ENCODE data around the gene EIPR1. TPM values are rescaled to one million over a fixed set of nuclear protein-coding genes. Genes with fewer than 3 reads are reported as not detected.

The EIPR1 gene
- total RNA-seq, 1 experiment from 2014 or later, result 22.8 TPM

- no peak for TF ChIP-seq ZNF138 (CRISPR knock-in tag; conservative IDR thresholded peaks at IDR 0.05)
- no peak for TF ChIP-seq NR3C1 (CRISPR knock-in tag; conservative IDR thresholded peaks at IDR 0.05; ENCODE audit: low read depth)
- no peak for TF ChIP-seq ZNF121 (CRISPR knock-in tag; IDR thresholded peaks at IDR 0.05)
- TF ChIP-seq RELA (CRISPR knock-in tag; IDR thresholded peaks at IDR 0.05; ENCODE audit: borderline replicate concordance), result no peak
- no peak for TF ChIP-seq GTF2I (CRISPR knock-in tag; conservative IDR thresholded peaks at IDR 0.05)
- no peak for TF ChIP-seq ZNF423 (CRISPR knock-in tag; IDR thresholded peaks at IDR 0.05)
- TF ChIP-seq USF1 (CRISPR knock-in tag; IDR thresholded peaks at IDR 0.05), result no peak
These were observed 35.3 kb downstream of the EIPR1 start (continued) for GRCh38 chr2:3342324-3342723.

GRCh38 chr2:3341336-3341735 is 36.3 kb downstream of the EIPR1 start:
- ATAC-seq, result no peak
- Mint-ChIP-seq H3K9me3 (peaks cover 3% of the 10 kb centered on the region; the same call in 1 of the 2 replicates), H3K36me3 (peaks cover 6% of the 10 kb centered on the region), H3K27ac (no peak overlapping the region), H3K4me3 (no peak overlapping the region), H3K27me3 (ENCODE audit: low read depth) (no peaks in the 10 kb centered on the region), H3K4me1 (no peaks in the 10 kb centered on the region)
- CTCF ChIA-PET, result no interaction called here
- TF ChIP-seq CBFB (CRISPR knock-in tag; IDR thresholded peaks at IDR 0.05; ENCODE audit: low read depth) (no peak), CREB1 (CRISPR knock-in tag; IDR thresholded peaks at IDR 0.05) (no peak), FOXJ3 (CRISPR knock-in tag; IDR thresholded peaks at IDR 0.05; ENCODE audit: borderline replicate concordance) (no peak), ATF6 (CRISPR knock-in tag; IDR thresholded peaks at IDR 0.05) (no peak), OVOL2 (CRISPR knock-in tag; IDR thresholded peaks at IDR 0.05; ENCODE audit: borderline replicate concordance) (no peak), USF1 (CRISPR knock-in tag; IDR thresholded peaks at IDR 0.05) (no peak), NR2C2 (CRISPR knock-in tag; IDR thresholded peaks at IDR 0.05) (no peak), HMGXB4 (CRISPR knock-in tag; IDR thresholded peaks at IDR 0.05) (no peak), ATF2 (CRISPR knock-in tag; IDR thresholded peaks at IDR 0.05; ENCODE audit: borderline replicate concordance, low read depth) (no peak), ZNF396 (CRISPR knock-in tag; IDR thresholded peaks at IDR 0.05; ENCODE audit: borderline replicate concordance) (no peak), PRRX2 (CRISPR knock-in tag; IDR thresholded peaks at IDR 0.05) (no peak), ATF1 (CRISPR knock-in tag; IDR thresholded peaks at IDR 0.05) (no peak), ZMAT4 (CRISPR knock-in tag; IDR thresholded peaks at IDR 0.05) (no peak), FOXP4 (CRISPR knock-in tag; IDR thresholded peaks at IDR 0.05) (no peak), ATF3 (CRISPR knock-in tag; conservative IDR thresholded peaks at IDR 0.05) (no peak), SP1 (CRISPR knock-in tag; conservative IDR thresholded peaks at IDR 0.05) (no peak), FOXP1 (CRISPR knock-in tag; IDR thresholded peaks at IDR 0.05; ENCODE audit: borderline replicate concordance) (no peak), ZNF263 (CRISPR knock-in tag; IDR thresholded peaks at IDR 0.05; ENCODE audit: low read depth) (no peak), ZSCAN18 (CRISPR knock-in tag; IDR thresholded peaks at IDR 0.05) (no peak)
- POLR2A ChIA-PET, result no interaction called here
- DNase-seq (ENCODE audit: low spot score), result no peak
